Stromal cell of bone marrow (primary cell): ENCODE results near the gene LIPG.

ENCODE experiments used
- DNase-seq: peaks from one replicate; pipeline ENCODE4 v3.0.0-alpha.2; 2012; ENCODE audit warnings: low read depth

LIPG gene

GRCh38 chr18:49638891-49639557 lies 77.2 kb downstream of the LIPG start:
- DNase-seq, result no peak

- DNase-seq, result no peak
Measured at GRCh38 chr18:49639643-49640391, 78.0 kb downstream of the LIPG start.

GRCh38 chr18:49640741-49641140 lies 78.9 kb downstream of the LIPG start:
- DNase-seq, result no peak

GRCh38 chr18:49645196-49645595 lies 83.3 kb downstream of the LIPG start:
- no peak for DNase-seq

GRCh38 chr18:49645841-49646351 lies 84.0 kb downstream of the LIPG start:
- DNase-seq, result no peak

GRCh38 chr18:49646873-49647272 lies 85.0 kb downstream of the LIPG start:
- no peak for DNase-seq

GRCh38 chr18:49647496-49648168 lies 85.8 kb downstream of the LIPG start:
- no peak for DNase-seq

- no peak for DNase-seq
Measured at GRCh38 chr18:49648326-49648725, 86.5 kb downstream of the LIPG start.
